Islet precursor cell (in vitro differentiated cells): ENCODE data around the gene MYO15B.

Source experiments
- DNase-seq: peaks from one replicate; pipeline ENCODE4 v3.0.0-alpha.2; 2018

MYO15B gene

GRCh38 chr17:75641343-75641742, 53.7 kb downstream of the MYO15B start:
- no peak for DNase-seq

DNA sequence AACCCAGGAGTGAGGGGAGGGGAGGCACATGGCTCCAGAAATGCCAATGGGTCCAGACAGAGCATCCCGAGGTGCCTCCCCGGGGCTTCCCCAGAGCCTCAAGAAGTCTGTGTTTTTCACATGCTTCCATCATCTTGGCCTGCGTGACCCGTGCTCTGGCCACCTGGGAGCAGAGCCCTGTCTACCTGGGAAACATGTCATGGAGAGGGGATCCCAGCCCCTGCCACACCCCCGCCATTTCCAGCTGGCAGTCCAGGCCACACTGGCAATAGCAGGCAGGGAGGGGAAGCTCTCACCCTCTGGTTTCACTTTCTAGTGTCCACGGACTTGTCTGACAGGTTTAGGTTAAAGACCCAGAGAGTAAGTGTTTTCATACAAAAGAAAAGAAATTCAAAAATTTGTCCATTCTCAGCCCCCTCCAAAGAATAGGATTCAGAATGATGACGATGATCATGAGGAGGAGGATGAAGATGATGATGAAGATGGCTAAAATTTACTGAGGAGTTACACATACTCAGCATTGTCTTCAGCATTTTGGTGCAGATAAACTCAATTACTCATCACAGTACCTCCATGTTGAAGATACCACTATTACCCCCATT, 54.7 kb downstream of the MYO15B start:
- DNase-seq = peak; percentile 66

DNA sequence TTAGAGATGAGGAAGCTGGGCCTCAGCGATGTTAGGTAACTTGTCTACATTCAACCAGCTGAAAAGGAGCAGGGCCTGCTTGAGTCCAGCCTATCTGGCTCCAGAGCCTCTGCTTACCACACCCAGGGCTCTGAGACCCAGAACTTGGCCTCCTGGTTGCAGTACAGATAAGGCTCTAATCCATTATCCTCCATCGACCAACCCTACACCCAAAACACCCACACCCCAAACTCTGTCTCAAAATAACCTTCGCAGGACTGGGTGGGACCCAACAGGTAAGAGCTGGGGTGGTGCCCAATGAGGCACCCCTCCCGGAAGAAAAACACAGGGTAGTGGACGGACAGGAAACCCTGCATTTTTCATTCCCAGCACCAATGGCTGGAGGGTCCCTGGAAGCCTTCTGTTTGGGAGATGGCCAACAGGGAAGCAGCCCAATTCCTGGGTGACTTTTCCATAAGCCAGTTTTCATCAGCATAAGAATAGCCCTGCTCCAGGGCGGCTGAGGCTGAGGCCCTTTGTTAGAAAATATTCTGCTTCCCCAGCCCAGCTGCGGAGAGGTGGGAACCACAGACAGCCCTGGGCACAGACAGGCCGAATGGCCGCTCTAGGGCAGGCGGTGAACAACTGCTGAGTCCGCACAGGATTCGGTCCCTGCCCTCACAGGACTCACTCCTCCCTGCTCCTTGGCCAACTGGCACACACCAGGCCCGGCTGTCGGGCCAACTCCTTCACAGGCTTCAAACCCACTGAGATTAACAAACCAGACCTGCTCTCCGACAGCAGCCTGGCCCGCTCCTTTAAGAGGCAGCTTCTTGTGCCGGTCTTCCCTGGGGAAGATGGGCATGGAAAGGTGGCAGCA, 55.4 kb downstream of the MYO15B start:
- DNase-seq = peak; percentile 69

- DNase-seq = no peak
These were observed 56.0 kb downstream of the MYO15B start for GRCh38 chr17:75643643-75644017.

- DNase-seq = peak; percentile 97
These were observed 57.9 kb downstream of the MYO15B start for GRCh38 chr17:75645501-75645888.

- peak; percentile 92 for DNase-seq
These were observed 58.5 kb downstream of the MYO15B start for GRCh38 chr17:75645889-75646637.

DNA sequence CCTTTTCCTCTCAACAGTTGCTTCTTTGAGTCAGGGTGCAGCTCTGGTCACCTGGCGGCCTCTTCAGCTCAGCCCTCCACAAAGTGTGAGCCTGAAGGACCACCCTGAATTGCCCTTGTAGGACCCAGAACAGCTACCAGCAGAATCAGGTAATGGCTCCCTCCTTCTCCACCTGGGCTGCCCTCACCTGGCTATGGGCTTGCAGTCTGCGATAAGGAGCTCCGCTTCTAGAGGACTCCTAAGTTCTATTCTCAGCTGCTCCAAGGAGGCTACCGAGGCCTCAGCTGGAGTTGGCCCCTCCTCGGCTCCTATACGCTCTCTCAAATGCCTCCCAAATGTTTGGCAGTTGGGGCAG, 59.0 kb downstream of the MYO15B start:
- no peak for DNase-seq

GRCh38 chr17:75647061-75647460, 59.5 kb downstream of the MYO15B start:
- DNase-seq = peak; percentile 62

DNA sequence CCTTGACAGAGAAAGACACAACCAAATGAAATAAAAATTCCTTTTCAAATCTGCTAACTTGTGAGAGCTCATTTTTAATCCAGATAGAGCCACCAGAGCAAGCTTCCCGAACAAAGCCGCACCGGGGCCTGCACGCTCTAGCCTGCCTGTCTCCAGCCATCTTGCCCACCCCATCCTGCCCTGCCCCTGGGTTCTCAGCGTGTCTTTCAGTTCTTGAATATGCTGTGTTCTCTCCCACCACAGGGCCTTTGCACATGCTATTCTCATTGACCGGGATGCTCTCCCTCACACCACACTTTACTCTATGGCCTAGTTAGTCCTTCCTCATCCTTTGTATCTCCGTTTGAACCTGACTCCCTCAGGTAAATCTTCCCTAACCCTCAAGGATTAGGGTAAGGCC, 60.3 kb downstream of the MYO15B start:
- DNase-seq = peak; percentile 42

GRCh38 chr17:75649687-75650086, 62.1 kb downstream of the MYO15B start:
- peak; percentile 66 for DNase-seq

DNA sequence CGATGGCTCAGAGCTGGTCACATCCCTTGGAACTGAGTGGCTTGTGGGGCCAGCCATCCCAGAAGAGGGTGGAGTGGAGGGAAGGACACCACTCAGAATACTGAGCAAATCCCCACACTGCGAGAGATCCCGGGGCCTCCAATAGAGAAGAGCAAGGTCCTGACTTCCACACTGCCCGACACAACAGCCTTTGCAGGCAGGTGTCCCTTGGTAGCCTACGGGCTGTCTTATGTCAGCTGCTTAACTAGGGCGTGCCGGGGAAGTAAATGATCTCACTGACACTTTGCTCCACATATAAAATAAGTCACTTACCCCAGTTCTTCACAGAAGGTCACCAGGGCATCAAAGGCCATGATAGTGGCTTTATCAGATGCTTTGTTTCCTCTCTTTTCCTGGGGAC, 63.3 kb downstream of the MYO15B start:
- DNase-seq = no peak

DNA sequence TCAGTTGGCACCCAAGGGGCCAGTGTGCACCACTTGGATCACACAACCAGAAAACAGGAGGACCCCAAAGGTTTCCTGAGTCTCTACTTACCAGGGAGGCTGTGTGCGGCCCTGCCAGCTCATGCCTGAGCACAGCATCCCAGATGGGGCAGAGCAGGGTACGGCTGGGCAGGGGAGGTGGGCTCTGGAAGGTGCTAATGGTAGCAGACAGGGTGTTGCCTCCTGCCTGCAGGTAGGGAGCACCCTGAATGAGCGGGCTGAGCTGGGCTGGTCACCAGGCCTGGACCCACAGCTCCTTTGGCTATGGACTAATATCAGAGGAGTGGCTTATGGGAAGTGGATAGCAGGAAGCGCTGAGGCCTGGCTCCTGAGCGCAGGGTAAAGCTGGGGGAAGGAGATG, 64.7 kb downstream of the MYO15B start:
- DNase-seq = no peak

GRCh38 chr17:75652934-75653549, 65.4 kb downstream of the MYO15B start:
- DNase-seq = peak; percentile 88

DNA sequence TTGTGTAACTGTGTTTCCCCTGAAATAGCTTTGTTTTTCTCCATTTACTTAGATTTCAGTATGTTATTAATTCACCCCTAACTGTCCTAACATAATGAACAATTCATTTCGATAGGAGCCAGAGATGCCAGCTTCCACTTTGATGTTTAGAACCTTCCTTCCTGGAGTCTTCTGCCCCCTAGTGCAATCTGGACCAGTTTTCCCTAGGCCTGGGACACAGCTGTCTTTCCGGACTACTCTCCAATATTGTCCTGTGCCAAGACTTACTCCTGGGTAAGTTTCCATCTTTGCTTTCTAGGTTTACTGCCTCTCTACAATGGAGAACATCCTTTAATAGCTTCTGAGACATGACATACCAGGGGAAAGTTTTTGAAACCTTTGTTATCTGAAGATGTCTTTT, 66.6 kb downstream of the MYO15B start:
- no peak for DNase-seq

DNA sequence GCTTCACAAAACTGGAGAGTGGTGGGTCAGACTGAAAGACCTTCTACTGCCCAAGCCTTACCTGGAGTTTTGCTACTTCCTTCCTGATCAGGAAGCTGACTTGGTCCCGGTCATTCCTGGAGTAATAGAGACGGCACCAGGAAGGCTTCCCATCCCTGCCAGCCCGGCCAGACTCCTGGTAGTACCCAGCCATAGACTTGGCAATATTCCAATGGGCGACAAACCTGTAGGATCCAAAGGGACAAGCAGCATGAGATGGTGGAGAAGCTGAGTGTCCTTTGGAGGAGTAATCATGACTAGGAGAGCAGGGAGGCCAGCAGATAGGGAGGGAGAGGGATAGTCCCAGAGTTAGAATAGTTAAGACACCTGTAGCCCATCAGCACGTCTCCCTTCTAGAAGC, 70.6 kb downstream of the MYO15B start:
- no peak for DNase-seq

DNA sequence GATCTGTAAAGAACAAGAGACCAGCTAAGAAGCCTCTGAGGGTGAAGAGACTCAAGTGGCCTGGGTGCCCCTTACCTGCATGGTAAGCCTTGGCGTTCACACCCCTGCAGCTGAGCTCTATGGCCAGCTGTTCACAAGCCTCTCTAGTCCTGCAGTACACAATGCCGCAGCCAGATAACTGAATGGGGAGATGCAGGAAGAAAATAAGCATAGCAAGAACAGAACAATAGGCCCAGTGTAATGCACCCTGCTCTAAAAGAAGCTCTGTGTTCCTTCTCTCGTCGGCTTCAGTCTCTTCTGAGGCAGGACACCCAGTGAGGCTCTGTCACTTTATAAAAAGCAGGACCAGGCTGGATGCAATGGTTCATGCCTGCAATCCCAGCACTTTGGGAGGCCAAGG, 73.9 kb downstream of the MYO15B start:
- DNase-seq = no peak

- DNase-seq = no peak
These were observed 74.9 kb downstream of the MYO15B start for GRCh38 chr17:75662511-75662910.

DNA sequence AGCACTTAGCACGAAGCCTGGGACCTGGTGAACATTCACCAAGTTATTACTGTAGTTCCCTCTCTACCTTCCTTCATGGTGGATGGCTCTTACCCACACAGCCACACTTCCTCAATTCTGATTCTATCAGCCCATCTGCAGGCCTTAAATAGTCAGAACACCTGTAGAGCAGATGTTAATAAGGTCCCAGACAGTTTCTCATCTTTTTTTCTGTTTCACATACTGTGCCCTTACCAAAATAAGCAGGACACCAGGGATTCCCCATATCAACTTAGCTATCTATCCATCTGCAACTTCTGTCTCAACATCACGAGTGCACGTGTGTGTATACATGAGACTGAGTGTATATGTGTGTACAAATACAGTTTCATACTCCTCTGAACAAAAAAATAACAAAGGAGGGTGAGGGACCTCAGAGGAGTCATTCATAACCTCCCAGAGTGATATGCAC, 76.5 kb downstream of the MYO15B start:
- no peak for DNase-seq

GRCh38 chr17:75665981-75666380, 78.4 kb downstream of the MYO15B start:
- no peak for DNase-seq

DNA sequence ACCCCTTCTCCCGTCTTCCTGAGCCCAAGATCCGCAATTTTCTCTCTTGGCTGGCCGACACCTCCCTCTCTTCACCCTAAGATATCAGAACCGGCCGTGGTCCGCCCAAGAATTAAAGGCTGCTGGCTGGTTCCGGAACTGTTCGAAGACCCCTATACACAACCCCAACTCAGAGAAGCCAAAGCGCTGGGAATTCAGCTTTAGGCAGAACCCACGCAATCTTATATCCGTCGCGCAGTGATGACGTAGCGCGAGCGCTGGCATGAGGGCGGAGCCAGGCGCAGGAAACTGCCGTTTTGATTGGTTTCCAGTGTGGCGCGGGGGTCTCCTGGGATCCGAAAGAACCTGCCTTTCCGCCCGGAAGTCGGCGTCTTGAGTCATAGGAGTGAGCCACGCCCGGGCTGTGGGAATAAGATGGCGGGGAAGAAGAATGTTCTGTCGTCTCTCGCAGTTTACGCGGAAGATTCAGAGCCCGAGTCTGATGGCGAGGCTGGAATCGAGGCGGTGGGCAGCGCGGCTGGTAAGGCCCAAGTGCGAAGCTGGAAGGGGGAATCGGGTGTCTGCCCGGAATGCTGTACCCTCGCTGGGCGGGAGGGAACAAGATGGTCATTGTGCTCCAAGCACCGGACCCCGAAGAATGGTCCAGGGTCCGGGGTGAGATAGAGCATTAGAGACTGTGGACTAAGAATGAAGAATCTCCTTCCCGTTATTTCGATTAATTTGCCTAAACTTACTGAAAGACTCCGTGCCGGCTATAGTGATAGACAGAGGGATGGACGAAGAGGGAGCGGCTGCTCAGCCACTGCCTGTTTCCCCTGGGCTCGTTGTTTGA, 79.6 kb downstream of the MYO15B start, which contains the start of the genes RECQL5 and SAP30BP:
Gene RECQL5 (minus strand): TSS at position 196 of the 832 bp plus-strand sequence. CDS start 597 bp downstream, outside the sequence.
Gene SAP30BP (plus strand): TSS at position 380 of the 832 bp plus-strand sequence. CDS start 35 bp downstream, at position 415.
- DNase-seq = peak; percentile 99

DNA sequence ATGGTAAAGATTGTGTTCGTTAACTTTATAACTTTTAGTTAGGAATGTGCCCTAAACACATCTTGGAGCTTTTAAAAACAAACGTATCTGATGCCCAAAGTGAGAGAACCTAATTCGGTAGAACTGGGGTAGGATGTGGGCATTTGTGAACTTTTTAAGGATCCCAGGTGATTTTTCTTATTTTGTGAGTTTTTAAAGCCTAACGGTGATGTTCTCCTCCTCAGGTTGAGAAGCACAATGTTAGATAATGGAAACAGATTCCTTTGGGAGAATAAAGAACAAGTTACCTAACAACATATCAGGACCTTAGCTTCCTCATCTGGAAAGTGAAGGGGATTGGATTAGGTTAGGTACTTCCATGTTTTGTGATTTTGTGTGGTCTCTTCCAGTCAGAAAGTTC, 80.2 kb downstream of the MYO15B start:
- no peak for DNase-seq

GRCh38 chr17:75668489-75668888, 80.9 kb downstream of the MYO15B start:
- no peak for DNase-seq
